DOHH2 (cell line): ENCODE measurements around the gene CKAP2.

Source experiments
- H3F3A ChIP-seq: fragments of 200-600 bp; sonication (generic), shearing (Covaris generic); 2 replicates; pipeline ENCODE4 v1.6.0; 2016; ENCODE audit warnings: antibody characterized with exemption, mild to moderate bottlenecking; ENCODE audit not compliant: control insufficient read depth, insufficient read depth
- H3K27ac ChIP-seq: fragments of 200-600 bp; sonication (generic); 2 replicates; pipeline ENCODE4 v1.5.1; 2014; ENCODE audit warnings: low read depth, mild to moderate bottlenecking, low read length, moderate library complexity
- H3K27me3 ChIP-seq: fragments of 200-600 bp; sonication (generic); 2 replicates; pipeline ENCODE4 v1.6.1; 2014; ENCODE audit warnings: mild to moderate bottlenecking, low read length, mixed read lengths; ENCODE audit not compliant: control insufficient read depth
- H3K36me3 ChIP-seq: fragments of 200-600 bp; sonication (generic); 2 replicates; pipeline ENCODE4 v1.6.1; 2014; ENCODE audit warnings: mild to moderate bottlenecking, low read length, moderate library complexity, mixed read lengths; ENCODE audit not compliant: control insufficient read depth
- H3K4me1 ChIP-seq: fragments of 200-600 bp; sonication (generic); 2 replicates; pipeline ENCODE4 v1.6.1; 2014; ENCODE audit warnings: mild to moderate bottlenecking, low read length, mixed read lengths; ENCODE audit not compliant: control insufficient read depth
- H3K4me2 ChIP-seq: fragments of 200-600 bp; sonication (generic); 2 replicates; pipeline ENCODE4 v1.6.0; 2014; ENCODE audit warnings: mild to moderate bottlenecking, low read length, moderate library complexity
- H3K4me3 ChIP-seq: fragments of 200-600 bp; sonication (generic); 2 replicates; pipeline ENCODE4 v1.5.1; 2014; ENCODE audit warnings: mild to moderate bottlenecking, low read length, mixed read lengths
- H3K79me2 ChIP-seq: fragments of 200-600 bp; sonication (generic); 2 replicates; pipeline ENCODE4 v1.6.1; 2014; ENCODE audit warnings: mild to moderate bottlenecking, low read length, mixed read lengths; ENCODE audit not compliant: control insufficient read depth
- H3K9me2 ChIP-seq: fragments of 200-600 bp; sonication (generic); replicated peaks from 2 replicates; pipeline ENCODE4 v1.6.1; 2014; ENCODE audit warnings: mild to moderate bottlenecking, low read length, mixed read lengths; ENCODE audit not compliant: control insufficient read depth
- H3K9me3 ChIP-seq: fragments of 200-600 bp; sonication (generic); 2 replicates; pipeline ENCODE4 v1.6.1; 2014; ENCODE audit warnings: antibody characterized with exemption, low read length, mixed read lengths; ENCODE audit not compliant: control insufficient read depth, insufficient read depth
- H4K20me1 ChIP-seq: fragments of 200-600 bp; sonication (generic); 2 replicates; pipeline ENCODE4 v1.6.0; 2014; ENCODE audit warnings: low read depth, mild to moderate bottlenecking, antibody characterized with exemption, low read length, moderate library complexity; ENCODE audit not compliant: control insufficient read depth, insufficient read depth
- EZH2phosphoT487 ChIP-seq: fragments of 200-600 bp; sonication (generic); IDR thresholded peaks from 2 replicates; pipeline ENCODE4 v1.6.1; 2017; ENCODE audit warnings: borderline replicate concordance, mild to moderate bottlenecking, antibody characterized with exemption, low read length, moderate library complexity, mixed read lengths
- TF ChIP-seq, protein P1 (sequence below): fragments of 200-600 bp; sonication (generic); IDR thresholded peaks from one replicate; pipeline ENCODE4 v1.5.1; 2014; ENCODE audit warnings: antibody characterized with exemption, mild to moderate bottlenecking, low read depth, low read length; ENCODE audit not compliant: poor library complexity, severe bottlenecking

The CKAP2 gene

DNA sequence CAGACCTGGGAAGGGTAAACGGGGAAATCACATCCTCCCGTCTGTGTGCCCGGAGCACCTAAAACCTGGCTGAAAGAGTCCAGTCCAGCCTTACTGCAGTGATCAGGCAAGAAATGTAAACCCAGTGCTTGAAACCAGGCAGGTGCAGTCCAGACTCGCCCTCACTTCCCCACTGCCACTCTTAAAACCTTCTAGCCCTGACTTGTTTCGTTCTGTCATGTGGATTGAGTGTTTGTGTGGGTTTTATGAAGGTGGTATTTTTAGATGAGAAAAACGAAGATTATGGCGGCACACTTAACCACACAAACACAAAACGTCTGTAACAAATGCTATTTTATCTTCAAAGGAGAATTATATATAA lies 839 bp upstream of the CKAP2 start:
- peak overlapping the region; percentile 89 for H3K27ac ChIP-seq
- H3F3A ChIP-seq = peaks cover 9% of the 10 kb centered on the region
- TF ChIP-seq, protein P1, sequence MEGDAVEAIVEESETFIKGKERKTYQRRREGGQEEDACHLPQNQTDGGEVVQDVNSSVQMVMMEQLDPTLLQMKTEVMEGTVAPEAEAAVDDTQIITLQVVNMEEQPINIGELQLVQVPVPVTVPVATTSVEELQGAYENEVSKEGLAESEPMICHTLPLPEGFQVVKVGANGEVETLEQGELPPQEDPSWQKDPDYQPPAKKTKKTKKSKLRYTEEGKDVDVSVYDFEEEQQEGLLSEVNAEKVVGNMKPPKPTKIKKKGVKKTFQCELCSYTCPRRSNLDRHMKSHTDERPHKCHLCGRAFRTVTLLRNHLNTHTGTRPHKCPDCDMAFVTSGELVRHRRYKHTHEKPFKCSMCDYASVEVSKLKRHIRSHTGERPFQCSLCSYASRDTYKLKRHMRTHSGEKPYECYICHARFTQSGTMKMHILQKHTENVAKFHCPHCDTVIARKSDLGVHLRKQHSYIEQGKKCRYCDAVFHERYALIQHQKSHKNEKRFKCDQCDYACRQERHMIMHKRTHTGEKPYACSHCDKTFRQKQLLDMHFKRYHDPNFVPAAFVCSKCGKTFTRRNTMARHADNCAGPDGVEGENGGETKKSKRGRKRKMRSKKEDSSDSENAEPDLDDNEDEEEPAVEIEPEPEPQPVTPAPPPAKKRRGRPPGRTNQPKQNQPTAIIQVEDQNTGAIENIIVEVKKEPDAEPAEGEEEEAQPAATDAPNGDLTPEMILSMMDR = no peak
- TF ChIP-seq EZH2phosphoT487 = no peak
- peak overlapping the region; percentile 91 for H3K4me3 ChIP-seq
- H3K79me2 ChIP-seq = peaks cover 58% of the 10 kb centered on the region
- H3K9me2 ChIP-seq = no peaks in the 10 kb centered on the region
- peaks cover 36% of the 10 kb centered on the region for H3K36me3 ChIP-seq
- H3K4me1 ChIP-seq = peaks cover 32% of the 10 kb centered on the region
- peak overlapping the region; percentile 79 for H3K4me2 ChIP-seq
- H4K20me1 ChIP-seq = peaks cover 12% of the 10 kb centered on the region; the same call in 1 of the 2 replicates
- no peaks in the 10 kb centered on the region for H3K9me3 ChIP-seq
- H3K27me3 ChIP-seq = no peaks in the 10 kb centered on the region

DNA sequence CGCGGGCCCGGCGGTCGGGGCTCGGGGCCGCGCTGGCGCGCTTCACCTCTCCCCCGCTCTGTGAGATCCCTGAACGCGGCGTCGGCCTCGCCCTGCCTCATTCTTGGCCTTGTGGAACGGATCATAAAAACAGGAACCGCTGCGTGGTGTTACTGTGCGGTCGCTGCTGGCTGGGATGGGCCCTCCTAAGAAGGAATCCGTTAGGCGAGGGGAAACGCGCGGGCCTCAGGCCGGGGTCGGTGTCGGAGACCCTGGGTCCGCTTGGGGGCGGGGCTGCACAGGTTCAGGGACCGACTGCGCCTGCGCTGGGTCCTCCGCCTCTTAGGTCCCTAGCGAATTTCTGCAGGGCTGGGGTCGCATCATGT lies 381 bp downstream of the CKAP2 start:
- H3K4me3 ChIP-seq = peak overlapping the region; percentile 91
- H3K4me2 ChIP-seq = peak overlapping the region; percentile 79
- H3K4me1 ChIP-seq = peaks cover 31% of the 10 kb centered on the region
- H3F3A ChIP-seq = peaks cover 9% of the 10 kb centered on the region
- H3K36me3 ChIP-seq = peaks cover 44% of the 10 kb centered on the region
- peaks cover 61% of the 10 kb centered on the region for H3K79me2 ChIP-seq
- H3K27me3 ChIP-seq = no peaks in the 10 kb centered on the region
- H3K27ac ChIP-seq = peak overlapping the region; percentile 89
- H4K20me1 ChIP-seq = peaks cover 12% of the 10 kb centered on the region; the same call in 1 of the 2 replicates
- H3K9me3 ChIP-seq = no peaks in the 10 kb centered on the region
- TF ChIP-seq EZH2phosphoT487 = no peak
- TF ChIP-seq, protein P1 = no peak
- H3K9me2 ChIP-seq = no peaks in the 10 kb centered on the region

- Histone ChIP-seq H3K4me1 (peaks cover 21% of the 10 kb centered on the region), H3K27me3 (no peaks in the 10 kb centered on the region), H3K27ac (no peak overlapping the region), H3K9me2 (no peaks in the 10 kb centered on the region), H3K9me3 (no peaks in the 10 kb centered on the region), H4K20me1 (peaks cover 17% of the 10 kb centered on the region; the same call in 1 of the 2 replicates), H3K36me3 (peaks cover 84% of the 10 kb centered on the region), H3K4me3 (no peak overlapping the region), H3K4me2 (no peak overlapping the region), H3K79me2 (peaks cover 91% of the 10 kb centered on the region), H3F3A (peaks cover 6% of the 10 kb centered on the region)
- TF ChIP-seq, protein P1 = no peak
- TF ChIP-seq EZH2phosphoT487 = no peak
Observed at GRCh38 chr13:52459668-52460067, 4.4 kb downstream of the CKAP2 start.
